WI38 (cell line): Measurements from ENCODE around the gene SSC5D.

ENCODE experiments used
- H3K4me3 ChIP-seq: 2 replicates; pipeline ENCODE4 v1.5.1; 2011; ENCODE audit warnings: low read depth, mild to moderate bottlenecking, control low read depth, low read length
- TF ChIP-seq, protein P1 (sequence below): IDR thresholded peaks from 2 replicates; pipeline ENCODE4 v1.5.1; 2012; ENCODE audit warnings: low read depth, mild to moderate bottlenecking, control low read depth, low read length

The SSC5D gene

DNA sequence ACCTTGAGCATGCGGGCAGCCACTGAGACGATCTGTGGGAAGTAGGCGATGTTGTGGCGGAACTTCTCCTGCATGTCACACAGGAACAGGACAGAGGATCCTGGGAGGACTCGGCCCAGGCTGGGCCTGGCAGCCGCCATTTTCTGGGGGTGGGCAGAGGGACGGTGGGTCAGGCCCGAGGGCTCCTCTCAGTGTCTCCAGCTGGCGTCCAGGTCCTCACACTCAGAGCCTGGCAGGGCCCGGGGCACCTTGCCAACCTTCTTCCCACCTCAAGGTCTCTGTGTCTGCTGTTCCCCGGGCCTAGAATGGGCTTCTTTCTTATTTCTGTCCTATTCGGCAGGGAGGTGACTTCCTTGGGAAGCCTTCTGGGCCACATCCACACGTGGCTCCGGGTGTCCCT, 31.9 kb upstream of the SSC5D start:
- no peak overlapping the region for H3K4me3 ChIP-seq
- TF ChIP-seq, protein P1, sequence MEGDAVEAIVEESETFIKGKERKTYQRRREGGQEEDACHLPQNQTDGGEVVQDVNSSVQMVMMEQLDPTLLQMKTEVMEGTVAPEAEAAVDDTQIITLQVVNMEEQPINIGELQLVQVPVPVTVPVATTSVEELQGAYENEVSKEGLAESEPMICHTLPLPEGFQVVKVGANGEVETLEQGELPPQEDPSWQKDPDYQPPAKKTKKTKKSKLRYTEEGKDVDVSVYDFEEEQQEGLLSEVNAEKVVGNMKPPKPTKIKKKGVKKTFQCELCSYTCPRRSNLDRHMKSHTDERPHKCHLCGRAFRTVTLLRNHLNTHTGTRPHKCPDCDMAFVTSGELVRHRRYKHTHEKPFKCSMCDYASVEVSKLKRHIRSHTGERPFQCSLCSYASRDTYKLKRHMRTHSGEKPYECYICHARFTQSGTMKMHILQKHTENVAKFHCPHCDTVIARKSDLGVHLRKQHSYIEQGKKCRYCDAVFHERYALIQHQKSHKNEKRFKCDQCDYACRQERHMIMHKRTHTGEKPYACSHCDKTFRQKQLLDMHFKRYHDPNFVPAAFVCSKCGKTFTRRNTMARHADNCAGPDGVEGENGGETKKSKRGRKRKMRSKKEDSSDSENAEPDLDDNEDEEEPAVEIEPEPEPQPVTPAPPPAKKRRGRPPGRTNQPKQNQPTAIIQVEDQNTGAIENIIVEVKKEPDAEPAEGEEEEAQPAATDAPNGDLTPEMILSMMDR: no peak

- TF ChIP-seq, protein P1: no peak
- no peak overlapping the region for H3K4me3 ChIP-seq
Measured at GRCh38 chr19:55457683-55458457, 30.4 kb upstream of the SSC5D start.

DNA sequence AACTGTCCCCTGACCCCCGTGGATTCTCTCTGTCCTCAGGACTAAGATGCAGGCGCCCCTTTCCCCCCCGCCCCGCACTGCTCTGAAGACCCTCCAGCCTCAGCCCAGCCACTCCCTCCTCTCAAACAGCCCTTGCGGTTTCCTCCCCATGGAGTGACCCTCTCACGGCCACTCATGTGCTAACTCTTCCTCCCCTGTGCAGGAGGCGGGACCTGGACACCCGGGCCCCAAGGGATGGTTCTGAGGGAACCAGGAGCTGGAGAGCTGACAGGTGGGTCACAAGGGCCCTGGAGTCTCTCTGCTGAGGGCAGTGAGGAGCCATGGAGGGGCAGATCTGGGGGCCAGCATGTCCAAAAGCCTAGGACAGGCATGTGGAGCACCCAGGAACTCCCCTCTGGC, 28.7 kb upstream of the SSC5D start:
- H3K4me3 ChIP-seq: no peak overlapping the region
- TF ChIP-seq, protein P1: no peak

DNA sequence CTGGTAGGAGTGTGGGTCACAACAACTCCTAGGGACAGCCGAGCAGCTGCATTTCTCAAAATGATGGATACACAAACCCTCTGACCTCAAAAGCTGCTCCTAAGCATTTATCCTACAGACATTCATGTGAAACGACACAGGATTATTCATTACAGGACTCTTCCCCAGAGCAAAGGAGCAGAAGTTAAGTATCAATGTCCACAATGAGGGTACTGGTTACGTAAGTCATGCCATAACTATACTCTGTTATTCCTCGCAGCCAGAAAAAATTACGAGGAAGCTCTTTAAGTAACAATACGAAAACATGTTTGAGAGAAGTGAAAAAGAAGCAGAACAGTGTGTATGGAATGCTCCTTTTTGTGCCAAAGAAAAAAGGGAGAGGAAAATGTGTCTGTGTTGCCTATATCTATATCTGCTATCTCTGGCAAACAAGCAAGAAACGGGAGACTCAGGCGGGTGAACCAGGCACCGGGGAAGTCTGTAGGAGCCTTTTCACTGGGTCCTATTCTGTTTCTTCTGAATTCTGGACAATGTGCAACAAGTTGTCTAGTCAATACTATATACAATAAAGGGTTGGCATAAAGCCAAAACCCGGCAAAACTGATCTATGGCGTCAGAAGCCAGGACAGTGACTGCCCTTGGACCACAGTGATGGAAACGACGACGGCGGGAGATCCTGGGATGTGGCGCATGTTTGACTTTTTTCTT, 28.1 kb upstream of the SSC5D start:
- TF ChIP-seq, protein P1: no peak
- H3K4me3 ChIP-seq: peak overlapping the region; percentile 88

GRCh38 chr19:55460670-55461258, 27.5 kb upstream of the SSC5D start:
- TF ChIP-seq, protein P1: no peak
- H3K4me3 ChIP-seq: peak overlapping the region; percentile 88

DNA sequence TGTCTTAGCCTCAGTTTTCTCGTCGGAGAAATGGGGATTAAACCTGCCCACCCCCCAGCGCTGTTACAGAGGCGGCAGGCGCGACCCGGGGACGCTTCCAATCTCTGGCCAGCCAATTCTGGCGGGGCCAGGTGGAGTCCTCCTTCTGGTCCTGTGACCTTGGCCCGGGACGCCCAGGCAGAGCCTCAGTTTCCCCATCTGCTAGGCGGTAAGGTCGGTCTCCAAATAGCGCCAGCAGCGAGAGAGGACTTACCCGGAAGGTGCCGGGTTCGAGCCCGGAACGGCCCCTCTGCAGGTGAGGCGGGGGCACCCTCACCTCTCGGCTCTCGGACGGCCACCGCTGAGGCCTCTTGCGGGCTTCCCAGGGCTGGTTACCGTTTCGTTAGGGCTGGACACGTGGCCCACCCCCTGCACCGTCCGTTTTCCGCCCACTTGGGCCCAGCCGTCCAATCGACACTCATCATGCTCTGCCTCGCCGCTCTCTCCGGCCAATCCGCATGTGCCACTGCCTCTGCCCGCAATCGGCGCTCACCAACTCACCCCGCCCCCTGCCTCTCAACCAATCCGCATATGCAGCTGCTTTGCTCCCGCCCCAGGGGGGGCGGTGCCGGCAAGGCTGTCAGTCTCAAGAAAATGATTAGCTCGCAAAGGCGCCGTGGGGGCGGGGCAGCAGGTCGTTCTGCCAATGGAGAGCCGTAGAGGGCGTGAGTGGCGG, 26.8 kb upstream of the SSC5D start, which contains the start of gene ISOC2:
Gene ISOC2, minus strand, starts transcription at position 384 of the 715 bp plus-strand sequence. CDS start 5,156 bp downstream, outside the sequence.
- peak within 1 kb of the TSS; percentile 88 for H3K4me3 ChIP-seq
- TF ChIP-seq, protein P1: no peak
